Left lung (tissue), 14 donors: ENCODE results near the gene SEMG2. TPM values are rescaled to one million over a fixed set of nuclear protein-coding genes. Genes with fewer than 3 reads are reported as not detected.
A peak's percentile ranks its signal among the peaks of the same experiment; 100 is the strongest.

Source experiments
- ATAC-seq: fragments of 200-7000 bp; cut with Tn5 transposase; one replicate; pipeline ENCODE4 v1.9.1; 2020; ENCODE audit warnings: moderate library complexity
- DNase-seq, 4 donors: peaks; one replicate each; pipeline ENCODE4 v3.0.0-alpha.2; 2013 to 2020
- H3K27ac ChIP-seq, 2 donors: fragments of 200-600 bp; sonication (generic) in 1 of 2; one replicate each; pipeline versions ENCODE4 v1.5.0 to v1.8.0; 2020 to 2021
- H3K27me3 ChIP-seq, 2 donors: fragments of 200-600 bp; sonication (generic) in 1 of 2; one replicate each; pipeline versions ENCODE4 v1.5.0 to v1.8.0; 2020 to 2021
- H3K36me3 ChIP-seq, 2 donors: fragments of 200-600 bp; sonication (generic) in 1 of 2; one replicate each; pipeline versions ENCODE4 v1.5.0 to v1.8.0; 2020 to 2021
- H3K4me1 ChIP-seq, 2 donors: fragments of 200-600 bp; one replicate each; pipeline ENCODE4 v1.8.0; 2021
- H3K4me3 ChIP-seq, 2 donors: fragments of 200-600 bp; sonication (generic) in 1 of 2; one replicate each; pipeline versions ENCODE4 v1.5.0 to v1.8.0; 2020 to 2021; ENCODE audit warnings: mild to moderate bottlenecking in 1 of 2
- H3K9me3 ChIP-seq, 2 donors: fragments of 200-600 bp; sonication (generic) in 1 of 2; one replicate each; pipeline versions ENCODE4 v1.5.0 to v1.8.0; 2020 to 2021
- intact Hi-C, 2 donors: fragments of 100-400 bp; cut with DNase I; formaldehyde crosslinking; loops; one replicate each; pipeline versions ENCODE4 v1.11.2 to v1.14.2; 2022
- long read RNA-seq, 12 donors: library from polyadenylated mRNA in 2 of 12; unstranded in 2 of 12; transcript quantifications; one replicate each; pipeline ENCODE4 v2.0.0 and lab custom pipeline, GENCODE V29; 2019 to 2026
- polyA plus RNA-seq, 6 donors: library from polyadenylated mRNA; unstranded; fragments of 120-200 nt; gene quantifications; one replicate each; pipeline ENCODE4 v1.2.1, GENCODE V29; 2013; ENCODE audit not compliant: insufficient read length in 6 of 6
- total RNA-seq, 2 donors: library from RNA; stranded (reverse); fragmentation: NEBNext Ultra II Directional; extraction: Animal tissue kit (Norgen Biotek cat#: 25700); gene quantifications; one replicate each; pipeline ENCODE4 v1.2.1, GENCODE V29; 2021
- TF ChIP-seq, protein P1 (sequence below), 2 donors: fragments of 200-600 bp; sonication (generic) in 1 of 2; IDR thresholded peaks; one replicate each; pipeline versions ENCODE4 v1.5.0 to v1.8.0; 2021; ENCODE audit warnings: antibody characterized with exemption in 2 of 2
- donor health status: DM: no; HTN: yes; CAD: no.
- donor health status: DM: no; HTN: no; CAD: no.

Gene SEMG2
- total RNA-seq: not detected
- not detected for polyA plus RNA-seq
- long read RNA-seq, donor 1: 0 reads
- long read RNA-seq, donor 2: 0 reads
- long read RNA-seq, donor 3: 0 reads
- long read RNA-seq, donor 4: 0 reads
- long read RNA-seq, donor 5: 0 reads
- long read RNA-seq, donor 6: 0 reads
- long read RNA-seq, donor 7: 0 reads
- long read RNA-seq, donor 8: 0 reads
- long read RNA-seq, donor 9: 0 reads
- long read RNA-seq, donor 10: 0 reads
- long read RNA-seq, donor 11: 0 reads
- long read RNA-seq, donor 12: 0 reads

- Histone ChIP-seq H3K4me1 (no peaks in the 10 kb centered on the region), H3K27ac (no peak within 1 kb of the TSS), H3K9me3 (no peaks in the 10 kb centered on the region), H3K36me3 (no peaks in the 10 kb centered on the region), H3K4me3 (no peak within 1 kb of the TSS), H3K27me3 (peaks cover 0 to 12% of the 10 kb centered on the region in 2 donors)
- DNase-seq (no peak), ATAC-seq (no peak)
- TF ChIP-seq, protein P1, sequence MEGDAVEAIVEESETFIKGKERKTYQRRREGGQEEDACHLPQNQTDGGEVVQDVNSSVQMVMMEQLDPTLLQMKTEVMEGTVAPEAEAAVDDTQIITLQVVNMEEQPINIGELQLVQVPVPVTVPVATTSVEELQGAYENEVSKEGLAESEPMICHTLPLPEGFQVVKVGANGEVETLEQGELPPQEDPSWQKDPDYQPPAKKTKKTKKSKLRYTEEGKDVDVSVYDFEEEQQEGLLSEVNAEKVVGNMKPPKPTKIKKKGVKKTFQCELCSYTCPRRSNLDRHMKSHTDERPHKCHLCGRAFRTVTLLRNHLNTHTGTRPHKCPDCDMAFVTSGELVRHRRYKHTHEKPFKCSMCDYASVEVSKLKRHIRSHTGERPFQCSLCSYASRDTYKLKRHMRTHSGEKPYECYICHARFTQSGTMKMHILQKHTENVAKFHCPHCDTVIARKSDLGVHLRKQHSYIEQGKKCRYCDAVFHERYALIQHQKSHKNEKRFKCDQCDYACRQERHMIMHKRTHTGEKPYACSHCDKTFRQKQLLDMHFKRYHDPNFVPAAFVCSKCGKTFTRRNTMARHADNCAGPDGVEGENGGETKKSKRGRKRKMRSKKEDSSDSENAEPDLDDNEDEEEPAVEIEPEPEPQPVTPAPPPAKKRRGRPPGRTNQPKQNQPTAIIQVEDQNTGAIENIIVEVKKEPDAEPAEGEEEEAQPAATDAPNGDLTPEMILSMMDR (IDR thresholded peaks at IDR 0.05): no peak
- intact Hi-C loops: no loop called here
These were observed at the start of gene SEMG2 for GRCh38 chr20:45221076-45221475. Gene SEMG2, plus strand, starts transcription at chr20:45221373. Its CDS starts 17 bp downstream, at chr20:45221390.

DNA sequence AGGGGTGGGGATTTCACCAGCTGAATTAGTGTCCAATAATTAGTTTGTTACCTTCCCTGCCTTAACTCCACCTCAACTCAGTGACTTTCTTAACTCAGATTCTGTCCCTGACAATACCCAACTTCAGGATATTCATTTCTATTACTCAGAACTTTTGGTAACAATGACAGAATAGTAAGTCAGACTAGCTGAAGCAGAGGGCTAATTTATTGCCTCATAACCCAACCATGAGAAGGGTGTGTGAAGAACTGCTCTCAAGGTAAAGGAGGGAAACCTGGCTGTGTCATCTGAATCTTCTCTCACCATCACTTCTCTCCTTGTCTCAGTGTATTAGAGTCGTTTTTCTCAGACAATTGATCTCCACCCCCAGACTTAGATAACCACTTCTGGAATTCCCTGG, 47.7 kb upstream of the SEMG2 start:
- H3K9me3 ChIP-seq: no peaks in the 10 kb centered on the region
- no peaks in the 10 kb centered on the region for H3K27me3 ChIP-seq
- no peak overlapping the region for H3K4me3 ChIP-seq
- intact Hi-C loops: no loop called here
- no peaks in the 10 kb centered on the region for H3K36me3 ChIP-seq
- H3K27ac ChIP-seq: no peak overlapping the region
- no peak for DNase-seq
- peaks cover 0 to 9% of the 10 kb centered on the region in 2 donors for H3K4me1 ChIP-seq
- no peak for ATAC-seq
- TF ChIP-seq, protein P1 (IDR thresholded peaks at IDR 0.05): no peak

DNA sequence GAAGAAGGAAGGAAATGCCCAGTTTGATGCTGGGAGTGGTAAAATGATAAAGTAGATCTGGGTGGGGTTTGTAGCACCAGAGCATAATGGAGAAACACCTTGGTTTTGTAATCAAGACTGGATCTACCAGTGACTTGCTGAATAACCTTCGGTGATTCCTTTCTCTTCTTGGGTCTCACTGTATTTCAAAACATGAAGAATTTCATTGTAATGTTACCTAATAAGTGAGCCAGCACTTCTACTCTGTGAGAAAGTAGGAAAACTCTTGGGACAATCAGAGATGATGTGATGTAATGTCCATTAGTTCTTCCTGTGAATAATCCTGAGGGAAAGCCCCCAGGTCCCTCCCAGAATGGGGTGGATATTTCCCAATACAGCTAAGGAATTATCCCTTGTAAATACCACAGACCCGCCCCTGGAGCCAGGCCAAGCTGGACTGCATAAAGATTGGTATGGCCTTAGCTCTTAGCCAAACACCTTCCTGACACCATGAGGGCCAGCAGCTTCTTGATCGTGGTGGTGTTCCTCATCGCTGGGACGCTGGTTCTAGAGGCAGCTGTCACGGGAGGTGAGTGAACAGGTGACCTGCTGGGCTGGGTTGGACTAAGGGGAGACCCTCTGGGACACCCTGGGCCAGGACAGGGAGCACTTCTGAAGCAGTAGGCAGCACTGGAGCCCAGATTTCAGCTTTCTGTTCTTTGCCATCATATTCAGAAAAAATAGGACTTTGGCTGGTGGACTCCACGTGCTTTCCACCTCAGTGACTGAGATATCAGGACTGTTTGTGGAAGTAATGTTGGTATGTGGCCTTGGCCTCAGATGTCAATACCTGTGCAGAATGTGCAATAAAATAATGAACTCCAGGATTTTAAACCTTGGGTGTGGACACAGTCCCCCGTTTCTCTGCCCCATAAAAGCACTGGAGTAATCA, 46.5 kb upstream of the SEMG2 start, which contains the start of gene PI3:
Gene PI3, plus strand, starts transcription at position 469 of the 931 bp plus-strand sequence. Its CDS starts 21 bp downstream, at position 490.
- no peaks in the 10 kb centered on the region for H3K9me3 ChIP-seq
- peaks cover 0 to 9% of the 10 kb centered on the region in 2 donors for H3K4me1 ChIP-seq
- intact Hi-C loops: no loop called here
- H3K27ac ChIP-seq: peak within 1 kb of the TSS in 1 of 2 donors; percentile 64
- ATAC-seq (peak; percentile 25), DNase-seq (peak in 1 of 4 donors; percentile 85)
- TF ChIP-seq, protein P1 (IDR thresholded peaks at IDR 0.05): no peak
- no peaks in the 10 kb centered on the region for H3K27me3 ChIP-seq
- H3K4me3 ChIP-seq: no peak within 1 kb of the TSS
- H3K36me3 ChIP-seq: no peaks in the 10 kb centered on the region

- intact Hi-C loops: no loop called here
- Histone ChIP-seq H3K4me1 (peaks cover 0 to 9% of the 10 kb centered on the region in 2 donors), H3K36me3 (no peaks in the 10 kb centered on the region), H3K4me3 (no peak overlapping the region), H3K9me3 (no peaks in the 10 kb centered on the region), H3K27me3 (no peaks in the 10 kb centered on the region), H3K27ac (peak overlapping the region in 1 of 2 donors; percentile 64)
- ATAC-seq (no peak), DNase-seq (no peak)
- TF ChIP-seq, protein P1 (IDR thresholded peaks at IDR 0.05): no peak
These were observed 44.5 kb upstream of the SEMG2 start for GRCh38 chr20:45176526-45177267.
